ENCODE measurements around the gene CGB3.
"Not testable (repeated sequence)": the region's sequence is repeated elsewhere in the genome, so short reads cannot be mapped to it uniquely, and the experiment has no call there.

DNA sequence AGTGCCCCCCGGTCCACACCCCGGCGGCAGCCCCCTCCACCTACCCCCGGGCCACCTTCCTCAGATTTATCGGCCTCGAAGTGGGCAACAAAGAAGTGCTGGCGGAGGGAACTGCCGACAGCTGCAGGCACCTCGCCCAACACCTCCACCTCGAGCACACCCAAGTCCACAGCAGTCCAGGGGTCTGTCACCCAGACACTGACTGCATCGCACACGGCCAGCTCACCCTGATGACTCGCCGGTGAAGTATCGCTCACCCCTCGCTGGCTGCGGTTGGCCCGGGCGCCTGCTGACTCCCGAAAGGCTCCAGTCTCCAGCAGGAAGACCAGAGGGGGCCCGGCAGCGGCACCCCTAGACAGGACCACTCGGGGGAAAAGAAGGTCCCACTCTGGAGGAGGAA lies 1.5 kb upstream of the CGB3 start:
- TF ChIP-seq POLR2A (IDR thresholded peaks at IDR 0.05; ENCODE audit: low read depth, low read length); RAD21 (IDR thresholded peaks at IDR 0.05; ENCODE audit: low read length); BHLHE40 (IDR thresholded peaks at IDR 0.05; ENCODE audit: low read depth, low read length); MXI1 (IDR thresholded peaks at IDR 0.05; ENCODE audit: borderline replicate concordance, low read depth, low read length); MAFK (IDR thresholded peaks at IDR 0.05; ENCODE audit: low read depth, low read length); FOS (IDR thresholded peaks at IDR 0.05; ENCODE audit: low read depth, low read length): not testable (repeated sequence)
- TF ChIP-seq, protein P1, sequence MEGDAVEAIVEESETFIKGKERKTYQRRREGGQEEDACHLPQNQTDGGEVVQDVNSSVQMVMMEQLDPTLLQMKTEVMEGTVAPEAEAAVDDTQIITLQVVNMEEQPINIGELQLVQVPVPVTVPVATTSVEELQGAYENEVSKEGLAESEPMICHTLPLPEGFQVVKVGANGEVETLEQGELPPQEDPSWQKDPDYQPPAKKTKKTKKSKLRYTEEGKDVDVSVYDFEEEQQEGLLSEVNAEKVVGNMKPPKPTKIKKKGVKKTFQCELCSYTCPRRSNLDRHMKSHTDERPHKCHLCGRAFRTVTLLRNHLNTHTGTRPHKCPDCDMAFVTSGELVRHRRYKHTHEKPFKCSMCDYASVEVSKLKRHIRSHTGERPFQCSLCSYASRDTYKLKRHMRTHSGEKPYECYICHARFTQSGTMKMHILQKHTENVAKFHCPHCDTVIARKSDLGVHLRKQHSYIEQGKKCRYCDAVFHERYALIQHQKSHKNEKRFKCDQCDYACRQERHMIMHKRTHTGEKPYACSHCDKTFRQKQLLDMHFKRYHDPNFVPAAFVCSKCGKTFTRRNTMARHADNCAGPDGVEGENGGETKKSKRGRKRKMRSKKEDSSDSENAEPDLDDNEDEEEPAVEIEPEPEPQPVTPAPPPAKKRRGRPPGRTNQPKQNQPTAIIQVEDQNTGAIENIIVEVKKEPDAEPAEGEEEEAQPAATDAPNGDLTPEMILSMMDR (conservative IDR thresholded peaks at IDR 0.05; ENCODE audit: low read depth, low read length): not testable (repeated sequence)

Data from IMR-90 (cell line).